ENCODE results near the gene TMEM147. TPM values are rescaled to one million over a fixed set of nuclear protein-coding genes. Genes with fewer than 3 reads are reported as not detected.

TMEM147 gene
- polyA plus RNA-seq (2013, experiment 1 of 2): 129 TPM
- polyA plus RNA-seq (2013, experiment 2 of 2): 132 TPM

DNA sequence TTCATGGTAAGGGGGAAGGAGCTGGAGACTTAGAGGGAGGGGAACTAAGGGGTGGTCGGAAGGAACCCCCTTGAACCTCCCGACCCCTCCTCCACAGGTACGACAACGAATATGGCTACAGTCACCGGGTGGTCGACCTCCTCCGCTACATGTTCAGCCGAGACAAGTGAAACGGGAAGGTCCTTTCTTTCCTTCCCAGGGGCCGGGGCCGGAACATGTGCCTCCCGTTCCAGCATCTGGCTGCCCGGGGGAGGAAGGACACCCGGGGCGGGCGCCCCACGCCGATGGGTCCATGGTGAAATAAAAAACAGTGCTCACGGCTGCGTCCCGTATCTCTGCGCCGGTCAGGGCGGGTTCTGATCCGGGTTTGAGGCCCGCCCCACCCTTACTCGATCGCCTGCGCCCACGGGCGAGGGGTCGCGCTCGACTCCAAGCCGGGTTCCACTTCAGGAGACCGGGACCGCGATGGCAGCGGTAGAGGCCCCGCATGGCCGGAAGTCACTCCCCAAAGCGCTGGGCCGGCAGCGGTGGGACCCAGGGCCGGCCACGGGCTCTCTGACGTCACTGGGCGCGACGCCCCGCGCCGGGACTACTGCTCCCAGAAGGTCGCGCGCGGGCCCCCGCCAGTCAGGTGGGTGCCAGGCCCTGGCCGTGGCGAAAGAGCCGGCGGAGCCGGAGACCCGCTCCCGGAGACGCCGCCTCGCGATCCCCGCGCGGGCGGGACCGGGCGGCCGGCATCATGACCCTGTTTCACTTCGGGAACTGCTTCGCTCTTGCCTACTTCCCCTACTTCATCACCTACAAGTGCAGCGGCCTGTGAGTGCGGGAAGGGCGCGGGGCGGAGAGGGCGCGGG lies at the start of gene TMEM147:
TMEM147 (plus strand) TSS at position 626 of the 854 bp plus-strand sequence; CDS start at position 740, 114 bp downstream.
- no peak within 1 kb of the TSS for H2BK5ac ChIP-seq (ENCODE audit: low read length)
- peak within 1 kb of the TSS; percentile 97 for H3K56ac ChIP-seq (ENCODE audit: low read length)
- peak within 1 kb of the TSS; percentile 96 for H3K9ac ChIP-seq (ENCODE audit: low read length)

DNA sequence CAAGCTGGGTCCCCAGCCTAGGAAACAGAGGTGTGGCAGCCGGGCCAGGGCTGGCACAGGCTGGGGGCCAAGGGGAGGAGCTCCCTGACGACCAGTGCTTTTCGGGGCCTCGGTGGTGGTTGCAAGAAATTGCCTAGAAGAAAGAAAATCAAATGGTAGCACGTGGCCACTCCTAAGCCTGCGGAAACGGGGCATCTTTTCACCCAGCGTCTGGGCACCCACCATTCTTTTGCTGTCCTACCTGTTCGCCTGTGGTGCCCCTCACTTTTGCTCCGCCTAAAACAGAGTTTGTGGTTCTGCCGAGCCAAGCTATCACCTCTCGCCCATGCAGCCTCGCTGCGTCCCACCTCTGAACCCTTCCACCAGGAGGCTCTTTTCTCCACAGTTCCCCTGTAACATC lies 48.0 kb upstream of the TMEM147 start:
- Histone ChIP-seq H3K18ac (ENCODE audit: low read length) (no peak overlapping the region), H3K79me2 (ENCODE audit: control insufficient read depth, insufficient read depth, low read length) (no peaks in the 10 kb centered on the region), H3K4ac (ENCODE audit: low read depth, low read length) (no peak overlapping the region), H3K56ac (ENCODE audit: low read length) (no peak overlapping the region), H3K4me1 (ENCODE audit: control insufficient read depth, low read depth, low read length) (no peaks in the 10 kb centered on the region), H3K79me1 (ENCODE audit: low read length) (no peaks in the 10 kb centered on the region), H2AK5ac (ENCODE audit: low read length) (no peak overlapping the region), H2BK5ac (ENCODE audit: low read length) (no peak overlapping the region), H3K27ac (ENCODE audit: low read depth, low read length) (no peak overlapping the region), H3K23ac (ENCODE audit: low read length) (no peak overlapping the region), H4K5ac (ENCODE audit: low read length) (no peak overlapping the region), H3K9ac (ENCODE audit: low read length) (no peak overlapping the region), H2BK15ac (replicated peaks; ENCODE audit: low read depth) (no peak overlapping the region), H3K4me3 (ENCODE audit: low read length) (no peak overlapping the region), H2BK120ac (ENCODE audit: low read depth, low read length) (no peak overlapping the region), H3K4me2 (ENCODE audit: low read length) (no peak overlapping the region), H3K36me3 (ENCODE audit: control insufficient read depth, insufficient read depth, low read length) (peaks cover 12% of the 10 kb centered on the region), H3K27me3 (ENCODE audit: insufficient read depth, low read length, poor library complexity) (no peaks in the 10 kb centered on the region), H4K8ac (ENCODE audit: low read depth, low read length) (no peak overlapping the region)
- no peak for DNase-seq
- WGBS (ENCODE audit: extremely low coverage, insufficient coverage, low lambda C conversion rate): no CpG with 5 or more reads among the region's 14 CpGs

More for the DNA sequence above, at the start of gene TMEM147:
- Histone ChIP-seq H3K18ac (ENCODE audit: low read length) (peak within 1 kb of the TSS; percentile 70), H3K79me1 (ENCODE audit: low read length) (peaks cover 30% of the 10 kb centered on the region), H3K4me3 (ENCODE audit: low read length) (peak within 1 kb of the TSS; percentile 93), H2AK5ac (ENCODE audit: low read length) (peak within 1 kb of the TSS; percentile 93), H3K23ac (ENCODE audit: low read length) (peak within 1 kb of the TSS; percentile 59), H3K36me3 (ENCODE audit: control insufficient read depth, insufficient read depth, low read length) (peaks cover 2% of the 10 kb centered on the region), H4K8ac (ENCODE audit: low read depth, low read length) (peak within 1 kb of the TSS; percentile 69), H3K27me3 (ENCODE audit: insufficient read depth, low read length, poor library complexity) (no peaks in the 10 kb centered on the region), H3K4ac (ENCODE audit: low read depth, low read length) (peak within 1 kb of the TSS; percentile 77), H3K4me2 (ENCODE audit: low read length) (peak within 1 kb of the TSS; percentile 93), H3K79me2 (ENCODE audit: control insufficient read depth, insufficient read depth, low read length) (peaks cover 21% of the 10 kb centered on the region), H2BK15ac (replicated peaks; ENCODE audit: low read depth) (no peak within 1 kb of the TSS), H3K27ac (ENCODE audit: low read depth, low read length) (no peak within 1 kb of the TSS), H3K4me1 (ENCODE audit: control insufficient read depth, low read depth, low read length) (peaks cover 6% of the 10 kb centered on the region), H2BK120ac (ENCODE audit: low read depth, low read length) (no peak within 1 kb of the TSS), H4K5ac (ENCODE audit: low read length) (no peak within 1 kb of the TSS)
- DNase-seq: peak; percentile 92
- WGBS (ENCODE audit: extremely low coverage, insufficient coverage, low lambda C conversion rate): no CpG with 5 or more reads among the region's 85 CpGs

GRCh38 chr19:35498220-35498619 lies 47.2 kb upstream of the TMEM147 start:
- no peak overlapping the region for H3K18ac ChIP-seq (ENCODE audit: low read length)
- DNase-seq: no peak
- H3K4me2 ChIP-seq (ENCODE audit: low read length): no peak overlapping the region
- H2BK5ac ChIP-seq (ENCODE audit: low read length): no peak overlapping the region
- peaks cover 14% of the 10 kb centered on the region for H3K36me3 ChIP-seq (ENCODE audit: control insufficient read depth, insufficient read depth, low read length)
- H2BK120ac ChIP-seq (ENCODE audit: low read depth, low read length): no peak overlapping the region
- H2AK5ac ChIP-seq (ENCODE audit: low read length): no peak overlapping the region
- H3K4me1 ChIP-seq (ENCODE audit: control insufficient read depth, low read depth, low read length): no peaks in the 10 kb centered on the region
- no peak overlapping the region for H4K8ac ChIP-seq (ENCODE audit: low read depth, low read length)
- H3K23ac ChIP-seq (ENCODE audit: low read length): no peak overlapping the region
- H3K4me3 ChIP-seq (ENCODE audit: low read length): no peak overlapping the region
- no peak overlapping the region for H3K56ac ChIP-seq (ENCODE audit: low read length)
- H3K9ac ChIP-seq (ENCODE audit: low read length): no peak overlapping the region
- H3K27ac ChIP-seq (ENCODE audit: low read depth, low read length): no peak overlapping the region
- no peaks in the 10 kb centered on the region for H3K27me3 ChIP-seq (ENCODE audit: insufficient read depth, low read length, poor library complexity)
- no CpG with 5 or more reads among the region's 3 CpGs for WGBS (ENCODE audit: extremely low coverage, insufficient coverage, low lambda C conversion rate)
- no peak overlapping the region for H3K4ac ChIP-seq (ENCODE audit: low read depth, low read length)
- H2BK15ac ChIP-seq (replicated peaks; ENCODE audit: low read depth): no peak overlapping the region
- H3K79me2 ChIP-seq (ENCODE audit: control insufficient read depth, insufficient read depth, low read length): no peaks in the 10 kb centered on the region
- H3K79me1 ChIP-seq (ENCODE audit: low read length): no peaks in the 10 kb centered on the region
- no peak overlapping the region for H4K5ac ChIP-seq (ENCODE audit: low read length)

DNA sequence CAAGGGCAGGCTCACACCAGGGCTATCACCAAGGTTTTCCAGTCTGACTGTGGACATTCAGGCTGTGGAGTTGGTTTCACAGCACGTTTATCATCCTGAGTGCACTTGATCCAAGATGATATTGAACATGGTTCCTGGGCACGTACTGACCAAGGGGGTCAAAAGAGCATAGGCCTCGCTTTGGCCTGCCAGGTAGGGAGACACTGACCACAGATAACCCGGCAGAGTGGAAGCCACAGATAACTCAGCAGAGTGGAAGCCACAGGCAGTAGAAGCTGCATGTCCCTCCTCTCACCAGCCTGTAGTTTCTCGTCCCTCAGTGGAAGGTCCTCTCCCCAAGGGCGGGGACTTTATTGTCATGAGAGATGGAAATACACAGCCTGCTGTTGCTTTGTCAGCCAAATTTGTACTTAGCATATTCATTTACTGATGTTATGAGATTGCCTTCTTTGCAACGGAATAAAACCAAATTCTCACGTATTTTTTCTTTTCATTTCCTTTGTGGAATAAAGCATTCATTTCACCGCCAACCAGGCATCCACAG lies 46.4 kb upstream of the TMEM147 start:
- H3K23ac ChIP-seq (ENCODE audit: low read length): no peak overlapping the region

DNA sequence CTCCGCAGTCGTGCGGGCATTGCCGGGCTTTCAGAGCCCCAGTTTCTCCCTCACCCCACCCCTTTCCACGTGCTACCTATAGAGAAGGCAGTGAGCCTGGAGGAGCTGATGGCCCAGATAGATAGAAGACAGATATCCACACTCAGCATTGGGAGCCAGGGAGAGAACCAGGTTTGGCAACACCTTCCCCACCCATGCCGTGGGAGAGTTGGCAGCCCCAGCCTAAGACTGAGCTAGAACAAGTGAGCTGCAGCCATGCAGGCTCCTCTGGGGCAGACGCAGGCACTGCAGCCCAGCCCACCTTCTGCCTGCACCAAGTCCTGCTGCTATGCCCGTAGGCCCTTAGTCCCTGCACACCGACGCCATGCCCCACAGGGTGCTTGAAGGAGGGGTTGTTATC lies 44.8 kb upstream of the TMEM147 start:
- H3K27me3 ChIP-seq (ENCODE audit: insufficient read depth, low read length, poor library complexity): no peaks in the 10 kb centered on the region
- H2BK120ac ChIP-seq (ENCODE audit: low read depth, low read length): no peak overlapping the region
- no peak overlapping the region for H4K5ac ChIP-seq (ENCODE audit: low read length)
- H2BK15ac ChIP-seq (replicated peaks; ENCODE audit: low read depth): no peak overlapping the region
- H3K4ac ChIP-seq (ENCODE audit: low read depth, low read length): no peak overlapping the region
- H3K4me2 ChIP-seq (ENCODE audit: low read length): no peak overlapping the region
- no peaks in the 10 kb centered on the region for H3K4me1 ChIP-seq (ENCODE audit: control insufficient read depth, low read depth, low read length)
- H4K8ac ChIP-seq (ENCODE audit: low read depth, low read length): no peak overlapping the region
- peaks cover 2% of the 10 kb centered on the region for H3K79me1 ChIP-seq (ENCODE audit: low read length)
- no peak overlapping the region for H3K27ac ChIP-seq (ENCODE audit: low read depth, low read length)
- no peak overlapping the region for H3K4me3 ChIP-seq (ENCODE audit: low read length)
- H2BK5ac ChIP-seq (ENCODE audit: low read length): no peak overlapping the region
- no peak overlapping the region for H3K23ac ChIP-seq (ENCODE audit: low read length)
- DNase-seq: no peak
- peaks cover 20% of the 10 kb centered on the region for H3K36me3 ChIP-seq (ENCODE audit: control insufficient read depth, insufficient read depth, low read length)
- no peak overlapping the region for H3K56ac ChIP-seq (ENCODE audit: low read length)
- H3K9ac ChIP-seq (ENCODE audit: low read length): no peak overlapping the region
- no peak overlapping the region for H2AK5ac ChIP-seq (ENCODE audit: low read length)
- H3K18ac ChIP-seq (ENCODE audit: low read length): no peak overlapping the region
- no peaks in the 10 kb centered on the region for H3K79me2 ChIP-seq (ENCODE audit: control insufficient read depth, insufficient read depth, low read length)
- no CpG with 5 or more reads among the region's 10 CpGs for WGBS (ENCODE audit: extremely low coverage, insufficient coverage, low lambda C conversion rate)

More for the DNA sequence above, 46.4 kb upstream of the TMEM147 start:
- H3K56ac ChIP-seq (ENCODE audit: low read length): no peak overlapping the region
- DNase-seq: no peak
- no CpG with 5 or more reads among the region's 9 CpGs for WGBS (ENCODE audit: extremely low coverage, insufficient coverage, low lambda C conversion rate)
- H3K4me1 ChIP-seq (ENCODE audit: control insufficient read depth, low read depth, low read length): no peaks in the 10 kb centered on the region
- H3K79me2 ChIP-seq (ENCODE audit: control insufficient read depth, insufficient read depth, low read length): no peaks in the 10 kb centered on the region
- H3K27ac ChIP-seq (ENCODE audit: low read depth, low read length): no peak overlapping the region
- H2BK15ac ChIP-seq (replicated peaks; ENCODE audit: low read depth): no peak overlapping the region
- H4K5ac ChIP-seq (ENCODE audit: low read length): no peak overlapping the region
- no peak overlapping the region for H2BK120ac ChIP-seq (ENCODE audit: low read depth, low read length)
- H4K8ac ChIP-seq (ENCODE audit: low read depth, low read length): no peak overlapping the region
- peaks cover 14% of the 10 kb centered on the region for H3K36me3 ChIP-seq (ENCODE audit: control insufficient read depth, insufficient read depth, low read length)
- H3K18ac ChIP-seq (ENCODE audit: low read length): no peak overlapping the region
- no peak overlapping the region for H3K9ac ChIP-seq (ENCODE audit: low read length)
- H3K79me1 ChIP-seq (ENCODE audit: low read length): no peaks in the 10 kb centered on the region
- no peak overlapping the region for H3K4me3 ChIP-seq (ENCODE audit: low read length)
- H2BK5ac ChIP-seq (ENCODE audit: low read length): no peak overlapping the region
- H2AK5ac ChIP-seq (ENCODE audit: low read length): no peak overlapping the region
- no peak overlapping the region for H3K4me2 ChIP-seq (ENCODE audit: low read length)
- no peaks in the 10 kb centered on the region for H3K27me3 ChIP-seq (ENCODE audit: insufficient read depth, low read length, poor library complexity)
- no peak overlapping the region for H3K4ac ChIP-seq (ENCODE audit: low read depth, low read length)
